Neural cell (in vitro differentiated cells): ENCODE data around the gene F5. TPM values are rescaled to one million over a fixed set of nuclear protein-coding genes. Genes with fewer than 3 reads are reported as not detected.

Experiments
- H2AFZ ChIP-seq: fragments of 200-600, 300-800 bp; sonication (generic), shearing (Covaris generic); 2 replicates; pipeline ENCODE4 v1.6.0; 2014; ENCODE audit warnings: low read depth, mild to moderate bottlenecking, antibody characterized with exemption, low read length, moderate library complexity
- H3F3A ChIP-seq: fragments of 200-600 bp; shearing (Covaris generic); 2 replicates; pipeline ENCODE4 v1.6.1; 2016; ENCODE audit warnings: mild to moderate bottlenecking, moderate library complexity, mixed read lengths, antibody characterized with exemption, low read length; ENCODE audit not compliant: insufficient read depth, poor library complexity, severe bottlenecking
- H3K27ac ChIP-seq: fragments of 200-600, 300-800 bp; sonication (generic), shearing (Covaris generic); 2 replicates; pipeline ENCODE4 v1.5.1; 2014; ENCODE audit warnings: mild to moderate bottlenecking, low read length, moderate library complexity
- H3K27me3 ChIP-seq: fragments of 300-800, 200-600 bp; sonication (generic), shearing (Covaris generic); 2 replicates; pipeline ENCODE4 v1.6.0; 2014; ENCODE audit warnings: mild to moderate bottlenecking, low read depth, low read length, moderate library complexity; ENCODE audit not compliant: insufficient read depth
- H3K36me3 ChIP-seq: fragments of 300-800, 200-600 bp; sonication (generic), shearing (Covaris generic); 2 replicates; pipeline ENCODE4 v1.5.1; 2014; ENCODE audit warnings: mild to moderate bottlenecking, antibody characterized with exemption, low read length, moderate library complexity; ENCODE audit not compliant: insufficient read depth
- H3K4me2 ChIP-seq: fragments of 300-800, 200-600 bp; sonication (generic), shearing (Covaris generic); 2 replicates; pipeline ENCODE4 v1.6.0; 2014; ENCODE audit warnings: mild to moderate bottlenecking, low read length
- H3K4me3 ChIP-seq: fragments of 300-800, 200-600 bp; sonication (generic), shearing (Covaris generic); 2 replicates; pipeline ENCODE4 v1.5.1; 2014; ENCODE audit warnings: mild to moderate bottlenecking, low read length, moderate library complexity
- H3K79me2 ChIP-seq: fragments of 200-600 bp; shearing (Covaris generic); replicated peaks from 2 replicates; pipeline ENCODE4 v1.6.0; 2014; ENCODE audit warnings: mild to moderate bottlenecking, low read length, moderate library complexity; ENCODE audit not compliant: insufficient read depth
- H3K9ac ChIP-seq: fragments of 300-800, 200-600 bp; sonication (generic), shearing (Covaris generic); 2 replicates; pipeline ENCODE4 v1.6.1; 2016; ENCODE audit warnings: mild to moderate bottlenecking, low read length, mixed read lengths
- H3K9me2 ChIP-seq: fragments of 200-600 bp; shearing (Covaris generic); 2 replicates; pipeline ENCODE4 v1.6.1; 2016; ENCODE audit warnings: mild to moderate bottlenecking, low read length, mixed read lengths; ENCODE audit not compliant: insufficient read depth
- H3K9me3 ChIP-seq: fragments of 200-600, 300-800 bp; sonication (generic), shearing (Covaris generic); 2 replicates; pipeline ENCODE4 v1.6.1; 2016; ENCODE audit warnings: mild to moderate bottlenecking, mixed run types, low read length, moderate library complexity, mixed read lengths
- H4K20me1 ChIP-seq: fragments of 200-600 bp; shearing (Covaris generic); 2 replicates; pipeline ENCODE4 v1.6.1; 2016; ENCODE audit warnings: mild to moderate bottlenecking, mixed run types; ENCODE audit not compliant: insufficient read depth
- CTCF ChIP-seq: fragments of 450-650 bp; IDR thresholded peaks from 2 replicates; pipeline ENCODE4 v1.5.1; 2014; ENCODE audit warnings: antibody characterized with exemption, mild to moderate bottlenecking, moderate library complexity; ENCODE audit not compliant: poor library complexity, severe bottlenecking
- EP300 ChIP-seq: fragments of 450-650 bp; conservative IDR thresholded peaks from 2 replicates; pipeline ENCODE4 v1.6.1; 2014; ENCODE audit warnings: antibody characterized with exemption, mild to moderate bottlenecking, moderate library complexity; ENCODE audit not compliant: poor library complexity, severe bottlenecking
- EZH2 ChIP-seq: fragments of 200-600, 300-800 bp; shearing (Covaris generic), sonication (generic); IDR thresholded peaks from 2 replicates; pipeline ENCODE4 v1.6.1; 2014; ENCODE audit warnings: antibody characterized with exemption, low read length, borderline replicate concordance, mild to moderate bottlenecking; ENCODE audit not compliant: insufficient read depth, poor library complexity, severe bottlenecking
- MXI1 ChIP-seq: fragments of 450-650 bp; conservative IDR thresholded peaks from 2 replicates; pipeline ENCODE4 v1.6.1; 2014; ENCODE audit warnings: antibody characterized with exemption, mild to moderate bottlenecking; ENCODE audit not compliant: poor library complexity, severe bottlenecking
- POLR2AphosphoS5 ChIP-seq: IDR thresholded peaks from 2 replicates; pipeline ENCODE4 v1.6.1; 2012
- RAD21 ChIP-seq: fragments of 450-650 bp; conservative IDR thresholded peaks from 2 replicates; pipeline ENCODE4 v1.6.1; 2014; ENCODE audit warnings: antibody characterized with exemption, mild to moderate bottlenecking, moderate library complexity
- REST ChIP-seq: IDR thresholded peaks from 2 replicates; pipeline ENCODE4 v1.6.1; 2012; ENCODE audit warnings: borderline replicate concordance
- SMC3 ChIP-seq: fragments of 450-650 bp; conservative IDR thresholded peaks from 2 replicates; pipeline ENCODE4 v1.6.1; 2014; ENCODE audit warnings: antibody characterized with exemption, mild to moderate bottlenecking, moderate library complexity; ENCODE audit not compliant: poor library complexity
- TAF1 ChIP-seq: IDR thresholded peaks from 2 replicates; pipeline ENCODE4 v1.6.1; 2012; ENCODE audit warnings: low read depth
- polyA plus RNA-seq: library from polyadenylated mRNA; depleted of rRNA; stranded (reverse); fragments of >200 nt; gene quantifications from 2 replicates; pipeline ENCODE4 v1.2.3, GENCODE V29; 2014

Gene F5
- polyA plus RNA-seq, 1 donor from 2014 or later: not detected

- no peaks in the 10 kb centered on the region for H3K36me3 ChIP-seq
- no peaks in the 10 kb centered on the region for H3K79me2 ChIP-seq
- H3K27ac ChIP-seq: no peak overlapping the region
- H2AFZ ChIP-seq: no peak overlapping the region
- H3F3A ChIP-seq: no peaks in the 10 kb centered on the region
- no peak overlapping the region for H3K4me3 ChIP-seq
- no peak overlapping the region for H3K4me2 ChIP-seq
- TF ChIP-seq SMC3 (no peak), RAD21 (no peak), CTCF (no peak), TAF1 (no peak), POLR2AphosphoS5 (no peak), MXI1 (no peak), REST (no peak), EZH2 (no peak), EP300 (no peak)
- H3K9me3 ChIP-seq: no peaks in the 10 kb centered on the region
- no peaks in the 10 kb centered on the region for H3K9me2 ChIP-seq
- no peak overlapping the region for H3K9ac ChIP-seq
- no peaks in the 10 kb centered on the region for H4K20me1 ChIP-seq
- H3K27me3 ChIP-seq: no peaks in the 10 kb centered on the region
These were observed 24.6 kb downstream of the F5 start for GRCh38 chr1:169561692-169562091.

- Histone ChIP-seq H3K27ac (no peak overlapping the region), H3K4me3 (no peak overlapping the region), H3K9me2 (no peaks in the 10 kb centered on the region), H2AFZ (no peak overlapping the region), H3F3A (no peaks in the 10 kb centered on the region), H3K36me3 (no peaks in the 10 kb centered on the region), H4K20me1 (no peaks in the 10 kb centered on the region), H3K4me2 (no peak overlapping the region), H3K9ac (no peak overlapping the region), H3K27me3 (no peaks in the 10 kb centered on the region), H3K9me3 (no peaks in the 10 kb centered on the region), H3K79me2 (no peaks in the 10 kb centered on the region)
- no peak for TF ChIP-seq EZH2
- TF ChIP-seq SMC3: no peak
- no peak for TF ChIP-seq POLR2AphosphoS5
- TF ChIP-seq EP300: no peak
These were observed 29.1 kb downstream of the F5 start for GRCh38 chr1:169557131-169557530.

- no peak overlapping the region for H3K4me2 ChIP-seq
- TF ChIP-seq SMC3: peak; percentile 62
- TF ChIP-seq EZH2: no peak
- peak; percentile 71 for TF ChIP-seq CTCF
- no peak for TF ChIP-seq POLR2AphosphoS5
- TF ChIP-seq RAD21: peak; percentile 73
- no peak for TF ChIP-seq TAF1
- no peak for TF ChIP-seq EP300
- TF ChIP-seq MXI1: no peak
- TF ChIP-seq REST: no peak
- no peak overlapping the region for H3K27ac ChIP-seq
These were observed 36.0 kb downstream of the F5 start for GRCh38 chr1:169550294-169550693.

More at GRCh38 chr1:169550294-169550693, 36.0 kb downstream of the F5 start:
- H3F3A ChIP-seq: no peaks in the 10 kb centered on the region
- no peak overlapping the region for H2AFZ ChIP-seq
- H3K9ac ChIP-seq: no peak overlapping the region
- H3K4me3 ChIP-seq: no peak overlapping the region
- H3K9me3 ChIP-seq: no peaks in the 10 kb centered on the region
- H3K36me3 ChIP-seq: no peaks in the 10 kb centered on the region
- H4K20me1 ChIP-seq: no peaks in the 10 kb centered on the region
- H3K9me2 ChIP-seq: no peaks in the 10 kb centered on the region
- H3K79me2 ChIP-seq: no peaks in the 10 kb centered on the region
- no peaks in the 10 kb centered on the region for H3K27me3 ChIP-seq
